ENCODE measurements around the gene SH3BP2.

Gene SH3BP2

GRCh38 chr4:2790583-2791517 lies 2.0 kb upstream of the SH3BP2 start:
- FAIRE-seq (no peak), DNase-seq (ENCODE audit: insufficient read length, low spot score) (no peak)

GRCh38 chr4:2791518-2792395 lies 1.1 kb upstream of the SH3BP2 start:
- no peak for DNase-seq (ENCODE audit: insufficient read length, low spot score)
- no peak for FAIRE-seq

- DNase-seq (ENCODE audit: insufficient read length, low spot score) (no peak), FAIRE-seq (no peak)
These were observed 532 bp upstream of the SH3BP2 start for GRCh38 chr4:2792396-2792710.

- DNase-seq (ENCODE audit: insufficient read length, low spot score) (no peak), FAIRE-seq (peak; percentile 54)
These were observed 951 bp downstream of the SH3BP2 start for GRCh38 chr4:2793586-2794485.

GRCh38 chr4:2794486-2795299 lies 1.8 kb downstream of the SH3BP2 start:
- peak; percentile 72 for FAIRE-seq

GRCh38 chr4:2795300-2795892 lies 2.5 kb downstream of the SH3BP2 start:
- FAIRE-seq (no peak), DNase-seq (ENCODE audit: insufficient read length, low spot score) (no peak)

More at GRCh38 chr4:2794486-2795299, 1.8 kb downstream of the SH3BP2 start:
- no peak for DNase-seq (ENCODE audit: insufficient read length, low spot score)

- DNase-seq (ENCODE audit: insufficient read length, low spot score): peak; percentile 68
- FAIRE-seq: peak; percentile 87
These were observed 3.3 kb downstream of the SH3BP2 start for GRCh38 chr4:2795893-2796848.

GRCh38 chr4:2796849-2797544 lies 4.1 kb downstream of the SH3BP2 start:
- no peak for FAIRE-seq
- no peak for DNase-seq (ENCODE audit: insufficient read length, low spot score)

- FAIRE-seq (no peak), DNase-seq (ENCODE audit: insufficient read length, low spot score) (no peak)
These were observed 4.8 kb downstream of the SH3BP2 start for GRCh38 chr4:2797545-2798305.

- DNase-seq (ENCODE audit: insufficient read length, low spot score) (no peak), FAIRE-seq (no peak)
These were observed 5.7 kb downstream of the SH3BP2 start for GRCh38 chr4:2798399-2799223.

- FAIRE-seq (no peak), DNase-seq (ENCODE audit: insufficient read length, low spot score) (no peak)
These were observed 6.5 kb downstream of the SH3BP2 start for GRCh38 chr4:2799224-2799911.

- FAIRE-seq (peak; percentile 4), DNase-seq (ENCODE audit: insufficient read length, low spot score) (no peak)
These were observed 7.2 kb downstream of the SH3BP2 start for GRCh38 chr4:2799971-2800690.

- peak; percentile 63 for FAIRE-seq
- DNase-seq (ENCODE audit: insufficient read length, low spot score): no peak
These were observed 8.1 kb downstream of the SH3BP2 start for GRCh38 chr4:2800691-2801596.
